Activated B cell treated with CpG ODN at 0.5 μM for 24 hours (primary cell): ENCODE data around the gene METTL18. TPM values are rescaled to one million over a fixed set of nuclear protein-coding genes. Genes with fewer than 3 reads are reported as not detected.

Source experiments
- ATAC-seq: fragments of 200-7000 bp; cut with Tn5 transposase; one replicate; pipeline ENCODE4 v1.10.0; 2021; ENCODE audit warnings: low read depth, mild to moderate bottlenecking, moderate library complexity
- CTCF ChIA-PET: fragments of 350-600 bp; sonication (Branson Sonifier 250); formaldehyde crosslinking; loops from one replicate; lab custom pipeline; 2021; ENCODE audit warnings: antibody characterized with exemption; lab: Charles Lee
- POLR2A ChIA-PET: fragments of 350-600 bp; sonication (Branson Sonifier 250); formaldehyde crosslinking; loops from one replicate; lab custom pipeline; 2021; ENCODE audit warnings: antibody characterized with exemption; lab: Charles Lee
- DNase-seq: peaks from one replicate; pipeline ENCODE4 v3.0.0; 2022
- H3K27ac Mint-ChIP-seq: one replicate; pipeline ENCODE4 v1.8.0; 2020; ENCODE audit warnings: mixed read lengths
- H3K27me3 Mint-ChIP-seq: one replicate; pipeline ENCODE4 v1.8.0; 2021; ENCODE audit warnings: mixed read lengths
- H3K36me3 Mint-ChIP-seq: one replicate; pipeline ENCODE4 v1.8.0; 2021; ENCODE audit warnings: low read depth, mixed read lengths
- H3K4me1 Mint-ChIP-seq: one replicate; pipeline ENCODE4 v1.8.0; 2021; ENCODE audit warnings: mixed read lengths
- H3K4me3 Mint-ChIP-seq: one replicate; pipeline ENCODE4 v1.8.0; 2020; ENCODE audit warnings: mild to moderate bottlenecking, mixed read lengths
- H3K9me3 Mint-ChIP-seq: one replicate; pipeline ENCODE4 v1.8.0; 2020; ENCODE audit warnings: mixed read lengths
- intact Hi-C: fragments of 100-400 bp; cut with micrococcal nuclease; formaldehyde crosslinking; loops from one replicate; pipeline ENCODE4 v1.15.1; 2024
- total RNA-seq: library from RNA; stranded (reverse); gene quantifications from 2 replicates; pipeline ENCODE4 v1.2.3, GENCODE V29; 2022
- TF ChIP-seq, protein P1 (sequence below): fragments of 200-600 bp; IDR thresholded peaks from one replicate; pipeline ENCODE4 v1.8.0; 2022; ENCODE audit warnings: antibody characterized with exemption, mild to moderate bottlenecking

The METTL18 gene
- total RNA-seq, 1 donor from 2014 or later, result 12.0 TPM

DNA sequence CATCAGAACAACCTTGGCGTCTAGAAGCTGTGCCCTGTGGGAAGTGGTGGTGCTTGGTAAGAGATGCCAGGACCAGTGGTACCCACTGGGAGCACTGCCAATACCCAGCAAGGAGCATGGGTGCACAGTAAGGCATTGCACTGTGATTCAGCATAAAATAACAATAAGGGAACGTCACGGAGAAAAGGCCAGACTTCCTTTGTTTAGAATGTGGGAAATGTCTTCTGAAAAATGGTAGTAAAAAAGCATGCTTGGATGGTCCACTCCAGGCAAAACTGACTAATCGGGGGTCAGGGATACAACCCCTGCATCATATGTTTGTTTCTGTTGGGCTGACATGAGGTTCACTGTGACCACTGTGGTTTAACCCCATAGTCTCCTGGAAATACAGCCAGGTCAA, 14.7 kb downstream of the METTL18 start:
- ATAC-seq (no peak), DNase-seq (no peak)
- ChIA-PET CTCF (no interaction called here), POLR2A (no interaction called here)
- H3K27ac Mint-ChIP-seq, result no peak overlapping the region
- intact Hi-C loops, result no loop called here
- no peaks in the 10 kb centered on the region for H3K4me1 Mint-ChIP-seq
- TF ChIP-seq, protein P1, sequence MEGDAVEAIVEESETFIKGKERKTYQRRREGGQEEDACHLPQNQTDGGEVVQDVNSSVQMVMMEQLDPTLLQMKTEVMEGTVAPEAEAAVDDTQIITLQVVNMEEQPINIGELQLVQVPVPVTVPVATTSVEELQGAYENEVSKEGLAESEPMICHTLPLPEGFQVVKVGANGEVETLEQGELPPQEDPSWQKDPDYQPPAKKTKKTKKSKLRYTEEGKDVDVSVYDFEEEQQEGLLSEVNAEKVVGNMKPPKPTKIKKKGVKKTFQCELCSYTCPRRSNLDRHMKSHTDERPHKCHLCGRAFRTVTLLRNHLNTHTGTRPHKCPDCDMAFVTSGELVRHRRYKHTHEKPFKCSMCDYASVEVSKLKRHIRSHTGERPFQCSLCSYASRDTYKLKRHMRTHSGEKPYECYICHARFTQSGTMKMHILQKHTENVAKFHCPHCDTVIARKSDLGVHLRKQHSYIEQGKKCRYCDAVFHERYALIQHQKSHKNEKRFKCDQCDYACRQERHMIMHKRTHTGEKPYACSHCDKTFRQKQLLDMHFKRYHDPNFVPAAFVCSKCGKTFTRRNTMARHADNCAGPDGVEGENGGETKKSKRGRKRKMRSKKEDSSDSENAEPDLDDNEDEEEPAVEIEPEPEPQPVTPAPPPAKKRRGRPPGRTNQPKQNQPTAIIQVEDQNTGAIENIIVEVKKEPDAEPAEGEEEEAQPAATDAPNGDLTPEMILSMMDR, result no peak
- H3K9me3 Mint-ChIP-seq, result no peaks in the 10 kb centered on the region
- H3K36me3 Mint-ChIP-seq, result no peaks in the 10 kb centered on the region
- no peak overlapping the region for H3K4me3 Mint-ChIP-seq
- H3K27me3 Mint-ChIP-seq, result peaks cover 21% of the 10 kb centered on the region

DNA sequence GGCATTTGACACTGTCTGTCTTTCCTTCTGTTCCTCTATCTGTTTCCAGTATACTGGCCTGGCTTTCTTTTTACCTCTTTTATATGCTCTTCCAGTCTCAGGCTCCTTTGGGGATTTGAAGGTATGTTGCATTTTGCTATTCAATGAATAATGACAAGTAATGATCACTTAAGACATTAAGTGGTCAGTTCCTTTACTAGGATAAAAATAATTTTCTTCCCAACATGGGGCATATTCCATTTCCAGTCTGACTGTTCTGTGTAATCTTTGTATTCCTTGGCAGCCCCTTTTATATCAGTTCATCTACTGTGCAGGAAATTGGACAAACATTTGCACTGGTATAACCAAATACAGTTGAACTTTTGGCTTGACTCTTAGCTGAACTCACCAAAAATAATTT, 15.6 kb downstream of the METTL18 start:
- H3K4me1 Mint-ChIP-seq, result no peaks in the 10 kb centered on the region
- H3K27ac Mint-ChIP-seq, result no peak overlapping the region
- TF ChIP-seq, protein P1, result no peak
- DNase-seq (no peak), ATAC-seq (no peak)
- CTCF ChIA-PET, result no interaction called here
- no peak overlapping the region for H3K4me3 Mint-ChIP-seq
- intact Hi-C loops, result no loop called here
- H3K36me3 Mint-ChIP-seq, result no peaks in the 10 kb centered on the region
- H3K9me3 Mint-ChIP-seq, result no peaks in the 10 kb centered on the region
- peaks cover 13% of the 10 kb centered on the region for H3K27me3 Mint-ChIP-seq
- POLR2A ChIA-PET, result no interaction called here

DNA sequence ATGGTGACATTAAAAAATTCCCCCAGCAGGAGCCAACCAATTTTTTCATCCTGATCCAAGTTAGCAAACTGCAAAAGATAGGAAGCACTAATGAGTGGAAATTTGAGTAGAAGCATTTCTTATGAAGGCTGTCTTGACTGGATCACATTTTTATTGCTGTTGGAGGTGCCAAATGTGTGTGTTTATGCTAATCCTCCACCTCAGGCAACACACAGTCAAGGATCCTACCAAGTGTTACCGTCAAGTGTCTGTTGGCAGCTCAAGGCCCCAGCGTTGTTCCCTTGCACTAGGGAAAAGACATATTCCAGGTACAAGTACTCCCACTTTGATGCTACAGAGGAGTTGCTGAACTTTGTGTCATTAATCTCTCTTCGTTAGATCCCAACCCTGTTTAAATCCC, 18.3 kb downstream of the METTL18 start:
- CTCF ChIA-PET, result no interaction called here
- H3K27ac Mint-ChIP-seq, result no peak overlapping the region
- H3K4me3 Mint-ChIP-seq, result no peak overlapping the region
- TF ChIP-seq, protein P1, result no peak
- no peaks in the 10 kb centered on the region for H3K36me3 Mint-ChIP-seq
- POLR2A ChIA-PET, result no interaction called here
- ATAC-seq (no peak), DNase-seq (no peak)
- no peaks in the 10 kb centered on the region for H3K4me1 Mint-ChIP-seq
- intact Hi-C loops, result no loop called here
- H3K9me3 Mint-ChIP-seq, result no peaks in the 10 kb centered on the region
- H3K27me3 Mint-ChIP-seq, result no peaks in the 10 kb centered on the region

DNA sequence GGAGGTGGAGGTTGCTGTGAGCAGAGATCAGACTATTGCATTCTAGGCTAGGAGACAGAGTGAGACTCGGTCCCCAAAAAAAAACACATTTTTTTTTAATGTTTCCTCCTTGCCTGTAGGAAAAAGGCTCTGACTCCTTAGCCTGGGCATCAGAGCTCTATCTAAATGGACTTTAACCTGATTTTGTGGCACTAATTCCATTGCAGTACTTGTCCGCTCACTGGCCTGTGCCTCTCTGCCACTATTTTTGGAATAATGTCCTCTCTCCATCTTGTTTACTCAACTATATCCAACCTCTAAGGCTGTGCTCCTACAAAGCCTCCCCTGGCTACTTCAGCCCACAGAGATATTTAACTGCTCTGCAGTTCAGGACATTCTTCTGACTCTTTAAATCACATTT, 26.5 kb downstream of the METTL18 start:
- H3K9me3 Mint-ChIP-seq, result no peaks in the 10 kb centered on the region
- POLR2A ChIA-PET, result no interaction called here
- intact Hi-C loops, result no loop called here
- TF ChIP-seq, protein P1, result no peak
- no peak for ATAC-seq
- H3K36me3 Mint-ChIP-seq, result no peaks in the 10 kb centered on the region
- DNase-seq, result no peak
- H3K27me3 Mint-ChIP-seq, result peaks cover 10% of the 10 kb centered on the region
- H3K4me3 Mint-ChIP-seq, result no peak overlapping the region
- H3K27ac Mint-ChIP-seq, result no peak overlapping the region
- CTCF ChIA-PET, result no interaction called here
- H3K4me1 Mint-ChIP-seq, result no peaks in the 10 kb centered on the region

DNA sequence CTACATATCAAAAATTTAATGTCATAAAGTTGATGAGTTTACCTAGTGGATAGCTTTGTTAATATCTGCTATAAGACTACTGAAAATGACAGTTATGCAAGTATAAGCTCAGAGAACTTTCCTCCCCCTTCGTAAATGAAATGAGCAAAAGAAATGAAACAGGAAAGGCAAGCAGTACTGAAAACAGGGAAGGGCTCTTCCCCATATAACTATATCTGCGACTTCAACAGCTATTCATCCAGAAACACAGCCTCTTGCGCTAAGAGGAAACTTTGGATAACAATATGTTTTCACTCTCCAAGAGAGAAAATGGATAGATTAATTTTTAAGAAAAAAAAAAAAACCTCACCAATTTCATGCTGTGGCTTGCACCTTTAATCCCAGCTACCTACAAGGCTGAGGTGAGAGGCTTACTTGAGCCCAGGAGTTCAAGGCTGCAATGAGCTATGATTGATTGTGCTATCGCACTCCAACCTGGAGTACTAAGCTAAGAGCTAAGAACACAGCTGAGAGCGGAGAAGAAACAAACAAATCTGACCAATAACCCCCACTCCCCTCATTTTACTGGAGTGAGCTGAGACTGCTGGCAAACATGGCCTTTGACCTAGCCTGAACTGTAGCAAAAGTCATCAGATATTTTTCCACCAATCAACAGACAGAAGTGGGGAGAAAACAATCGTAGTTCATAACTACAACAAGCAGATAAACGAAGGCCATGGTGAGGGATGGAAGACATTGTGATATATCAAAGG, 29.0 kb downstream of the METTL18 start:
- H3K36me3 Mint-ChIP-seq, result no peaks in the 10 kb centered on the region
- intact Hi-C loops, result no loop called here
- ChIA-PET POLR2A (interaction anchor here (0.7 kb wide), 1 partner anchor 1482 kb away, joined by 4 read pairs; no protein-coding TSS in a partner anchor), CTCF (no interaction called here)
- TF ChIP-seq, protein P1, result no peak
- H3K27me3 Mint-ChIP-seq, result peaks cover 10% of the 10 kb centered on the region
- no peak overlapping the region for H3K4me3 Mint-ChIP-seq
- DNase-seq, result no peak
- no peak for ATAC-seq
- H3K9me3 Mint-ChIP-seq, result no peaks in the 10 kb centered on the region
- no peaks in the 10 kb centered on the region for H3K4me1 Mint-ChIP-seq
- no peak overlapping the region for H3K27ac Mint-ChIP-seq
